ENCODE results near the gene MAGI3.

- TF ChIP-seq CTCF (IDR thresholded peaks at IDR 0.05), result no peak
- no peak for TF ChIP-seq POLR2AphosphoS5 (IDR thresholded peaks at IDR 0.05)
Measured at GRCh38 chr1:113565621-113566020, 175.3 kb downstream of the MAGI3 start.
